Thyroid gland (tissue), 4 donors: ENCODE data around the gene ZNF112. TPM values are rescaled to one million over a fixed set of nuclear protein-coding genes. Genes with fewer than 3 reads are reported as not detected.

Source experiments
- DNase-seq, 2 donors: peaks; one replicate each; pipeline ENCODE4 v3.0.0-alpha.2; 2019
- H3K27ac ChIP-seq, 3 donors: fragments of 200-600 bp; sonication (generic); 1 replicate in 2 of 3; 2 replicates in 1 of 3; pipeline ENCODE4 v1.5.1; 2016 to 2019; ENCODE audit warnings: mild to moderate bottlenecking in 1 of 3, moderate library complexity in 1 of 3
- H3K27me3 ChIP-seq: fragments of 200-600 bp; sonication (generic); one replicate; pipeline ENCODE4 v1.5.1; 2019
- H3K36me3 ChIP-seq, 2 donors: fragments of 200-600 bp; sonication (generic); one replicate each; pipeline ENCODE4 v1.5.1; 2016 to 2019
- H3K4me1 ChIP-seq, 2 donors: fragments of 200-600 bp; sonication (generic); one replicate each; pipeline ENCODE4 v1.5.1; 2017 to 2019
- H3K4me3 ChIP-seq, 3 donors: fragments of 200-600 bp; sonication (generic); replicated peaks in 1 of 3; 1 replicate in 2 of 3; 2 replicates in 1 of 3; pipeline ENCODE4 v1.5.1; 2016; ENCODE audit warnings: mild to moderate bottlenecking in 1 of 3
- H3K9me3 ChIP-seq: fragments of 200-600 bp; sonication (generic); one replicate; pipeline ENCODE4 v1.5.1; 2017
- CTCF ChIP-seq, 6 experiments: fragments of 200-600 bp in 3 of 6; fragments of 450-650 bp in 3 of 6; sonication (generic) in 3 of 6; IDR thresholded peaks; one replicate each; pipeline ENCODE4 v1.5.1; 2016 to 2019; ENCODE audit warnings: antibody characterized with exemption in 6 of 6, mild to moderate bottlenecking in 2 of 6, inconsistent platforms in 1 of 6, moderate library complexity in 1 of 6
- POLR2A ChIP-seq, 2 donors: fragments of 450-650 bp; IDR thresholded peaks; one replicate each; pipeline ENCODE4 v1.6.1; 2017; ENCODE audit warnings: antibody characterized with exemption in 2 of 2, mild to moderate bottlenecking in 2 of 2, moderate library complexity in 1 of 2
- WGBS, 2 donors: methylation state at CpG; one replicate each; pipeline ENCODE4 v1.1.5; 2017; 5-methylcytosine and 5-hydroxymethylcytosine counted together
- intact Hi-C: fragments of 100-400 bp; cut with DNase I; formaldehyde crosslinking; loops from one replicate; pipeline ENCODE4 v1.15.1; 2023
- total RNA-seq, 4 donors: library from RNA; depleted of rRNA; stranded (reverse); fragments of >200 nt; gene quantifications; one replicate each; pipeline ENCODE4 v1.2.3, GENCODE V29; 2016

Gene ZNF112
- total RNA-seq, 4 donors from 2014 or later: 7.8 to 22.6 (median 11.2) TPM

- 89 to 100% methylated on average over 1 of the region's 1 CpG for WGBS, 2 donors
- intact Hi-C loops: no loop called here
- DNase-seq: no peak
- Histone ChIP-seq H3K27me3 (no peaks in the 10 kb centered on the region), H3K27ac (no peak overlapping the region), H3K4me1 (no peaks in the 10 kb centered on the region), H3K4me3 (no peak overlapping the region), H3K9me3 (no peaks in the 10 kb centered on the region), H3K36me3 (peaks cover 76 to 78% of the 10 kb centered on the region in 2 donors)
- TF ChIP-seq CTCF (IDR thresholded peaks at IDR 0.05): no peak
- no peak for TF ChIP-seq POLR2A (IDR thresholded peaks at IDR 0.05)
Observed at GRCh38 chr19:44332145-44332544, 24.3 kb downstream of the ZNF112 start.

GRCh38 chr19:44315883-44316282 lies 40.6 kb downstream of the ZNF112 start:
- H3K9me3 ChIP-seq: no peaks in the 10 kb centered on the region
- H3K4me1 ChIP-seq: no peaks in the 10 kb centered on the region
- no peaks in the 10 kb centered on the region for H3K27me3 ChIP-seq
- intact Hi-C loops: no loop called here
- TF ChIP-seq CTCF (IDR thresholded peaks at IDR 0.05) (no peak), POLR2A (IDR thresholded peaks at IDR 0.05) (no peak)
- H3K27ac ChIP-seq: no peak overlapping the region
- no peak overlapping the region for H3K4me3 ChIP-seq
- DNase-seq: no peak
- WGBS, 2 donors: 69 to 89% methylated on average over 2 of the region's 2 CpGs
- H3K36me3 ChIP-seq: no peaks in the 10 kb centered on the region

- H3K9me3 ChIP-seq: no peaks in the 10 kb centered on the region
- WGBS, 2 donors: 73 to 79% methylated on average over 1 of the region's 1 CpG
- no peaks in the 10 kb centered on the region for H3K4me1 ChIP-seq
- H3K27me3 ChIP-seq: no peaks in the 10 kb centered on the region
- TF ChIP-seq POLR2A (IDR thresholded peaks at IDR 0.05) (no peak), CTCF (IDR thresholded peaks at IDR 0.05) (no peak)
- no peak for DNase-seq
- intact Hi-C loops: no loop called here
- no peak overlapping the region for H3K4me3 ChIP-seq
- H3K27ac ChIP-seq: no peak overlapping the region
- H3K36me3 ChIP-seq: no peaks in the 10 kb centered on the region
Observed at GRCh38 chr19:44313231-44313630, 43.2 kb downstream of the ZNF112 start.

GRCh38 chr19:44308011-44308410 lies 48.5 kb downstream of the ZNF112 start:
- Histone ChIP-seq H3K9me3 (no peaks in the 10 kb centered on the region), H3K4me3 (no peak overlapping the region), H3K27ac (no peak overlapping the region), H3K4me1 (peaks cover 6% of the 10 kb centered on the region in 2 donors), H3K36me3 (no peaks in the 10 kb centered on the region), H3K27me3 (no peaks in the 10 kb centered on the region)
- 92% methylated on average over 3 of the region's 3 CpGs for WGBS, 2 donors
- no peak for DNase-seq
- intact Hi-C loops: loop anchor here (10.0 kb wide), 1 partner anchor 47 kb away; the partner anchor contains the start of gene ZNF112
- TF ChIP-seq POLR2A (IDR thresholded peaks at IDR 0.05) (no peak), CTCF (IDR thresholded peaks at IDR 0.05) (no peak)

- no peaks in the 10 kb centered on the region for H3K27me3 ChIP-seq
- peaks cover 4 to 8% of the 10 kb centered on the region in 2 donors for H3K36me3 ChIP-seq
- H3K4me3 ChIP-seq: no peak overlapping the region
- H3K4me1 ChIP-seq: peaks cover 6% of the 10 kb centered on the region in 2 donors
- intact Hi-C loops: loop anchor here (10.0 kb wide), 1 partner anchor 49 kb away; the partner anchor contains the start of gene ZNF112
- TF ChIP-seq CTCF (IDR thresholded peaks at IDR 0.05): no peak
- TF ChIP-seq POLR2A (IDR thresholded peaks at IDR 0.05): no peak
- H3K27ac ChIP-seq: no peak overlapping the region
- WGBS, 2 donors: 91 to 92% methylated on average over 15 of the region's 15 CpGs
- DNase-seq: no peak
- H3K9me3 ChIP-seq: no peaks in the 10 kb centered on the region
Observed at GRCh38 chr19:44306283-44306682, 50.2 kb downstream of the ZNF112 start.
